Muscle of leg (tissue), 11 donors: ENCODE results near the gene TANGO2. TPM values are rescaled to one million over a fixed set of nuclear protein-coding genes. Genes with fewer than 3 reads are reported as not detected.

Source experiments
- DNase-seq: peaks from one replicate; pipeline ENCODE4 v3.0.0; 2013
- H3K27ac ChIP-seq: one replicate; pipeline ENCODE4 v1.5.1; 2013; ENCODE audit warnings: mild to moderate bottlenecking, low read length, control low read depth
- H3K27me3 ChIP-seq: one replicate; pipeline ENCODE4 v1.6.1; 2013; ENCODE audit warnings: low read length; ENCODE audit not compliant: control insufficient read depth, insufficient read depth
- H3K36me3 ChIP-seq: one replicate; pipeline ENCODE4 v1.6.1; 2013; ENCODE audit warnings: low read length; ENCODE audit not compliant: control insufficient read depth, insufficient read depth
- H3K4me1 ChIP-seq: one replicate; pipeline ENCODE4 v1.6.1; 2013; ENCODE audit warnings: low read length; ENCODE audit not compliant: control insufficient read depth, insufficient read depth
- H3K4me3 ChIP-seq: one replicate; pipeline ENCODE4 v1.5.1; 2013; ENCODE audit warnings: low read length, control low read depth
- H3K9me3 ChIP-seq: replicated peaks from 2 replicates; pipeline ENCODE4 v1.6.1; 2013; ENCODE audit warnings: low read depth, low read length; ENCODE audit not compliant: control insufficient read depth
- WGBS: methylation state at CpG from one replicate; pipeline ENCODE4 v1.1.5; 2013; ENCODE audit warnings: missing lambda C conversion rate; ENCODE audit not compliant: insufficient coverage; 5-methylcytosine and 5-hydroxymethylcytosine counted together
- polyA plus RNA-seq, 8 donors: library from polyadenylated mRNA; unstranded; fragments of 120-200 nt; gene quantifications; one replicate each; pipeline versions ENCODE4 v1.2.1 to v1.2.3, GENCODE V29; 2013; ENCODE audit warnings: inconsistent platforms in 1 of 8, low replicate concordance in 1 of 8; ENCODE audit not compliant: insufficient read length in 8 of 8, insufficient read depth in 1 of 8
- total RNA-seq: library from RNA; stranded (reverse); fragments of 120-200 nt; gene quantifications from one replicate; pipeline ENCODE4 v1.2.4, GENCODE V29; 2013

TANGO2 gene
- total and polyA plus RNA-seq, 9 donors, result 7.7 to 11.6 (median 9.1) TPM

GRCh38 chr22:20028855-20029549 is 8.1 kb downstream of the TANGO2 start:
- peaks cover 23% of the 10 kb centered on the region for H3K4me1 ChIP-seq

GRCh38 chr22:20029550-20030225 is 8.8 kb downstream of the TANGO2 start:
- Histone ChIP-seq H3K27ac (no peak overlapping the region), H3K36me3 (peaks cover 6% of the 10 kb centered on the region), H3K27me3 (no peaks in the 10 kb centered on the region), H3K4me3 (no peak overlapping the region), H3K9me3 (no peaks in the 10 kb centered on the region), H3K4me1 (peaks cover 29% of the 10 kb centered on the region)
- 96% methylated on average over 7 of the region's 9 CpGs for WGBS
- no peak for DNase-seq

More at GRCh38 chr22:20028855-20029549, 8.1 kb downstream of the TANGO2 start:
- no peaks in the 10 kb centered on the region for H3K27me3 ChIP-seq
- no peaks in the 10 kb centered on the region for H3K9me3 ChIP-seq
- no peak overlapping the region for H3K4me3 ChIP-seq
- H3K27ac ChIP-seq, result no peak overlapping the region
- H3K36me3 ChIP-seq, result peaks cover 6% of the 10 kb centered on the region
- WGBS, result 61% methylated on average over 4 of the region's 16 CpGs
- no peak for DNase-seq

- peaks cover 31% of the 10 kb centered on the region for H3K4me1 ChIP-seq
- peaks cover 6% of the 10 kb centered on the region for H3K36me3 ChIP-seq
- no peak overlapping the region for H3K27ac ChIP-seq
- no peaks in the 10 kb centered on the region for H3K27me3 ChIP-seq
- DNase-seq, result no peak
- WGBS, result 84% methylated on average over 11 of the region's 16 CpGs
- H3K4me3 ChIP-seq, result no peak overlapping the region
- H3K9me3 ChIP-seq, result no peaks in the 10 kb centered on the region
These were observed 11.0 kb downstream of the TANGO2 start for GRCh38 chr22:20031732-20032406.

- no peak for DNase-seq
- Histone ChIP-seq H3K9me3 (no peaks in the 10 kb centered on the region), H3K27me3 (no peaks in the 10 kb centered on the region), H3K4me1 (peaks cover 31% of the 10 kb centered on the region), H3K36me3 (peaks cover 6% of the 10 kb centered on the region), H3K27ac (peak overlapping the region; percentile 83), H3K4me3 (no peak overlapping the region)
- WGBS, result 89% methylated on average over 7 of the region's 7 CpGs
These were observed 11.6 kb downstream of the TANGO2 start for GRCh38 chr22:20032407-20032991.

- peak; percentile 72 for DNase-seq
- H3K27ac ChIP-seq, result peak overlapping the region; percentile 83
- peaks cover 7% of the 10 kb centered on the region for H3K36me3 ChIP-seq
- H3K9me3 ChIP-seq, result no peaks in the 10 kb centered on the region
- no peak overlapping the region for H3K4me3 ChIP-seq
- peaks cover 31% of the 10 kb centered on the region for H3K4me1 ChIP-seq
- H3K27me3 ChIP-seq, result no peaks in the 10 kb centered on the region
- 72% methylated on average over 12 of the region's 14 CpGs for WGBS
These were observed 12.3 kb downstream of the TANGO2 start for GRCh38 chr22:20033045-20033706.

- H3K27me3 ChIP-seq, result no peaks in the 10 kb centered on the region
- peaks cover 11% of the 10 kb centered on the region for H3K36me3 ChIP-seq
- H3K9me3 ChIP-seq, result no peaks in the 10 kb centered on the region
- no peak overlapping the region for H3K27ac ChIP-seq
- no peak for DNase-seq
- H3K4me1 ChIP-seq, result peaks cover 31% of the 10 kb centered on the region
- 95% methylated on average over 3 of the region's 5 CpGs for WGBS
- no peak overlapping the region for H3K4me3 ChIP-seq
These were observed 13.2 kb downstream of the TANGO2 start for GRCh38 chr22:20034143-20034542.

GRCh38 chr22:20035375-20036083 is 14.6 kb downstream of the TANGO2 start:
- no peaks in the 10 kb centered on the region for H3K27me3 ChIP-seq
- peaks cover 13% of the 10 kb centered on the region for H3K36me3 ChIP-seq
- WGBS, result 74% methylated on average over 16 of the region's 16 CpGs
- H3K9me3 ChIP-seq, result no peaks in the 10 kb centered on the region
- DNase-seq, result no peak
- H3K4me3 ChIP-seq, result no peak overlapping the region
- no peak overlapping the region for H3K27ac ChIP-seq
- peaks cover 31% of the 10 kb centered on the region for H3K4me1 ChIP-seq

GRCh38 chr22:20036084-20036482 is 15.2 kb downstream of the TANGO2 start:
- DNase-seq, result no peak
- Histone ChIP-seq H3K27ac (no peak overlapping the region), H3K9me3 (no peaks in the 10 kb centered on the region), H3K4me1 (peaks cover 31% of the 10 kb centered on the region), H3K27me3 (no peaks in the 10 kb centered on the region), H3K36me3 (peaks cover 12% of the 10 kb centered on the region), H3K4me3 (no peak overlapping the region)
- WGBS, result 58% methylated on average over 6 of the region's 10 CpGs

GRCh38 chr22:20036535-20037392 is 15.9 kb downstream of the TANGO2 start:
- no peak overlapping the region for H3K4me3 ChIP-seq
- 92% methylated on average over 24 of the region's 25 CpGs for WGBS
- no peak for DNase-seq
- H3K27me3 ChIP-seq, result no peaks in the 10 kb centered on the region
- H3K9me3 ChIP-seq, result no peaks in the 10 kb centered on the region
- peaks cover 9% of the 10 kb centered on the region for H3K36me3 ChIP-seq
- no peak overlapping the region for H3K27ac ChIP-seq
- peaks cover 30% of the 10 kb centered on the region for H3K4me1 ChIP-seq
